PFSK-1 (cell line): ENCODE measurements around the gene SMOC2.

ENCODE experiments used
- FOXP2 ChIP-seq: optimal IDR thresholded peaks from 2 replicates; pipeline ENCODE3; 2011; ENCODE audit warnings: borderline replicate concordance, control low read depth, inconsistent platforms; ENCODE audit not compliant: insufficient read depth; ENCODE audit errors: extremely low read length, extremely low read depth
- POLR2AphosphoS5 ChIP-seq: IDR thresholded peaks from 2 replicates; pipeline ENCODE4 v1.6.1; 2012; ENCODE audit warnings: low read depth, mild to moderate bottlenecking, control low read depth, low read length, moderate library complexity
- SIN3A ChIP-seq: IDR thresholded peaks from 2 replicates; pipeline ENCODE4 v1.6.1; 2012; ENCODE audit warnings: mild to moderate bottlenecking, low read length, moderate library complexity, borderline replicate concordance; ENCODE audit not compliant: insufficient read depth
- TAF1 ChIP-seq: IDR thresholded peaks from 2 replicates; pipeline ENCODE4 v1.6.1; 2012; ENCODE audit warnings: low read length, control low read depth, borderline replicate concordance; ENCODE audit not compliant: insufficient read depth
- TF ChIP-seq, protein P1 (sequence below), 2 experiments: IDR thresholded peaks; 2 replicates each; pipeline versions ENCODE4 v1.6.1 to v1.8.0; 2011 to 2012; ENCODE audit warnings: low read depth in 2 of 2, low read length in 2 of 2, control low read depth in 1 of 2, inconsistent platforms in 1 of 2, mild to moderate bottlenecking in 1 of 2, moderate library complexity in 1 of 2; ENCODE audit not compliant: insufficient read depth in 1 of 2

- no peak for TF ChIP-seq SIN3A
- no peak for TF ChIP-seq POLR2AphosphoS5
- TF ChIP-seq TAF1, result no peak
- no peak for TF ChIP-seq FOXP2
- TF ChIP-seq, protein P1, sequence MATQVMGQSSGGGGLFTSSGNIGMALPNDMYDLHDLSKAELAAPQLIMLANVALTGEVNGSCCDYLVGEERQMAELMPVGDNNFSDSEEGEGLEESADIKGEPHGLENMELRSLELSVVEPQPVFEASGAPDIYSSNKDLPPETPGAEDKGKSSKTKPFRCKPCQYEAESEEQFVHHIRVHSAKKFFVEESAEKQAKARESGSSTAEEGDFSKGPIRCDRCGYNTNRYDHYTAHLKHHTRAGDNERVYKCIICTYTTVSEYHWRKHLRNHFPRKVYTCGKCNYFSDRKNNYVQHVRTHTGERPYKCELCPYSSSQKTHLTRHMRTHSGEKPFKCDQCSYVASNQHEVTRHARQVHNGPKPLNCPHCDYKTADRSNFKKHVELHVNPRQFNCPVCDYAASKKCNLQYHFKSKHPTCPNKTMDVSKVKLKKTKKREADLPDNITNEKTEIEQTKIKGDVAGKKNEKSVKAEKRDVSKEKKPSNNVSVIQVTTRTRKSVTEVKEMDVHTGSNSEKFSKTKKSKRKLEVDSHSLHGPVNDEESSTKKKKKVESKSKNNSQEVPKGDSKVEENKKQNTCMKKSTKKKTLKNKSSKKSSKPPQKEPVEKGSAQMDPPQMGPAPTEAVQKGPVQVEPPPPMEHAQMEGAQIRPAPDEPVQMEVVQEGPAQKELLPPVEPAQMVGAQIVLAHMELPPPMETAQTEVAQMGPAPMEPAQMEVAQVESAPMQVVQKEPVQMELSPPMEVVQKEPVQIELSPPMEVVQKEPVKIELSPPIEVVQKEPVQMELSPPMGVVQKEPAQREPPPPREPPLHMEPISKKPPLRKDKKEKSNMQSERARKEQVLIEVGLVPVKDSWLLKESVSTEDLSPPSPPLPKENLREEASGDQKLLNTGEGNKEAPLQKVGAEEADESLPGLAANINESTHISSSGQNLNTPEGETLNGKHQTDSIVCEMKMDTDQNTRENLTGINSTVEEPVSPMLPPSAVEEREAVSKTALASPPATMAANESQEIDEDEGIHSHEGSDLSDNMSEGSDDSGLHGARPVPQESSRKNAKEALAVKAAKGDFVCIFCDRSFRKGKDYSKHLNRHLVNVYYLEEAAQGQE (IDR thresholded peaks at IDR 0.05; ENCODE audit: insufficient read depth in 1 of 2, low read depth in 2 of 2, low read length in 2 of 2), result no peak
Measured at GRCh38 chr6:168433898-168434297, 7.1 kb upstream of the SMOC2 start.
